DMS114 treated with DMSO at 0.1 percent for 48 hours (cell line): ENCODE measurements around the gene SLC4A3.

Source experiments
- DNase-seq: peaks from one replicate; lab custom pipeline; 2025; ENCODE audit not compliant: unreplicated experiment; lab: John Stamatoyannopoulos, UW

SLC4A3 gene

GRCh38 chr2:219627103-219628100, at the start of gene SLC4A3:
Gene SLC4A3, plus strand, starts transcription at chr2:219627630. Its CDS starts 363 bp downstream, at chr2:219627993.
- no peak for DNase-seq

DNA sequence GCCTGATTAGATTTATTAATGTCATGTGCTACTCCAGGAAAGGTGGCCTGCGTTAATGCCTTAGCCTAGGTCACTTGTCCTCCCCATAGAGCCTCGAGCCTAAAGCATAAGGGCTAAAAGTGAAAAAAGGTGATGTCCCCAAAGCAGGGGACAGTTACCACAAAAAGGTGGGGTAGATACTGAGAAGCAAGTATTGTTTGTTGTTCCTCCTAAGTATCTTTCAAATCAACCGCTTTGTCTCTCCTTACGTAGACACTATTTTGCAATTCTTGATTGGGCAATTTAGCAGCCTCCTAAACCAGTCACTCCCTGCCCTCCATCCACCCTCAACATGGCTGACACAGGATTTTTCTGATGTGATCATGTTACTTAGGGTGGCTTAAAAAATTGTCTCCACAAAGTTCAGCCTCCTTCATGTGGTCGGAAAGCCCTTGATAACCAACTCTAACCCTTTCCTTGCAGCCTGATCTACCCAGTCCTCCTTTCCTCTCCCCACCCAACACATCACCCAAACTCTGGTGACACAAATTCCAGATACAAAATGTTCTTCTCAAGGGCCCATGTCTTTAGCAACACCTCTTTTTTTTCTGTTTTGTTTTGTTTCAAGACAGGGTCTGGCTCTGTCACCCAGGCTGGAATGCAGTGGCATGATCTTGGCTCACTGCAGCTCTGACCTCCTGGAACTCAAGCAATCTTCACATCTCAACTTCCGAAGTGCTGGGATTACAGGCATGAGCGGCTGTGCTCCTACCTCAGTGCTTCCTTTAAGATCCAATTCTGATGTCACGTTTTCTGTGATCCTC, 48.4 kb upstream of the SLC4A3 start:
- no peak for DNase-seq

DNA sequence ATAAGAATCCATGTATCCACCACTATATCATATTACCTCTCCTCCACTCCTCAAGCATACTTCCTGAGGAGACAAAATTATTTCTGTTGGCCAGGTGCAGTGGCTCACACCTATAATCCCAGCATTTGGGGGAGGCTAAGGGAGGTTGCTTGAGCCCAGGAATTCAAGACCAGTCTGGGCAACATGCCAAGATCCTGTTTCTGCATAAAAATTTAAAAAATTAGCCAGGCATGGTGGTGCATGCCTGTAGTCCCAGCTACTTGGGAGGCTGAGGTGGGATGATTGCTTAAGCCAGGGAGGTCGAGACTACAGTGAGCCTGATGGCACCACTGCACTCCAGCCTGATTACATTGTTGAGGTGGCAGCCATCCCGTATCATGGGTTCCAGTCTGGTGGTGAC, 46.1 kb upstream of the SLC4A3 start:
- DNase-seq, result no peak

- no peak for DNase-seq
Measured at GRCh38 chr2:219591091-219591490, 36.3 kb upstream of the SLC4A3 start.

DNA sequence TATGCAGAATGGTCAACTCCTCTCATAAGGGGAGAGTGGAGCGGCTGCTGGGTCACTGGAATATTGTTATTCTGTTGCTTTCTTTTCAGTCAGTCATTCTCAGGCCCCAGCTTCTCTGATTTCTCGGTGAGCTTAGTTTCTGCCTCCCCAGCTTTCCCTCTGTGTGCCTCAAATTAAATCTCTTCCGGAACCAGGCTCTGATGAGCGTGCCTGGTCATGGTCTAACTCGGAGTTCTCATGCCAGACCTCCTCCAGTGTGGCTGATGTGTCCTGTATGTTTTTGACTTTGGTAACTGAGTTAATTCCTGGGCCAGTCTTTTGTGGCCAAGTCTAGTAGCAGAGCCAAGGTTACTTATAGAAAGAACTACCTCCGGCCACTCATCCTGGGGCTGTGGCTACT, 34.7 kb upstream of the SLC4A3 start:
- DNase-seq, result no peak

GRCh38 chr2:219593154-219593553, 34.3 kb upstream of the SLC4A3 start:
- DNase-seq, result no peak

- DNase-seq, result no peak
Measured at GRCh38 chr2:219595256-219595655, 32.2 kb upstream of the SLC4A3 start.

DNA sequence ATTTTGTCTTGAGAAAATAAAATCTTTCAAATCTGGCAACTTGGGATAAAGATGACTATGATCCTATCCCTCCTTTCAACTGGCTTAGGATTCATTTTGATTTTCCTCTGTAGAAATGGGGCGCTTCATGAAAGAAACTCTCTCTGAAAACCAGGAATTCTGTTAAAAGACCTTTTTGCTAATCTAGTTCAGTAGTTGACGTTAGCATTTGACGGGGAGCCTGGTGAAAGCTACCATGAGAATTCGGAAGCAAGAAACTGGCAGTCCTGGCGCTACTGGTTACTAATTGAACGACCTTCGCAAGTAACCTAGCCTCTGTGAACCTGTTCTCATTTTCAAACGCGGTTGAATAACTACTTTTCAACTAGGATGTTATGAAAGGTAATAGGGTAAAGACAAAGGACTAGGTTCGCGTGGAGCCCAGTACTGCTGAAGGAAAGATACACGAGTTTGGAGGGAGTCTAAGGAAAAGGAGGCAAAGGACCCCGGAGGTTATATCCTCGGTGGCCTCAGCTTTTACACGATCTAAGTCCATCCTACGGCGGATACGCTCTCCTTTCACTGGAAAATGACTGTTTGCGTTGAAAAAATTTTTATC, 30.4 kb upstream of the SLC4A3 start:
- DNase-seq, result no peak

- DNase-seq, result peak; percentile 94
Measured at GRCh38 chr2:219597552-219598307, 29.7 kb upstream of the SLC4A3 start, which contains the start of gene STK11IP. Gene STK11IP, plus strand, starts transcription at chr2:219597857. Its CDS starts 263 bp downstream, at chr2:219598120.

DNA sequence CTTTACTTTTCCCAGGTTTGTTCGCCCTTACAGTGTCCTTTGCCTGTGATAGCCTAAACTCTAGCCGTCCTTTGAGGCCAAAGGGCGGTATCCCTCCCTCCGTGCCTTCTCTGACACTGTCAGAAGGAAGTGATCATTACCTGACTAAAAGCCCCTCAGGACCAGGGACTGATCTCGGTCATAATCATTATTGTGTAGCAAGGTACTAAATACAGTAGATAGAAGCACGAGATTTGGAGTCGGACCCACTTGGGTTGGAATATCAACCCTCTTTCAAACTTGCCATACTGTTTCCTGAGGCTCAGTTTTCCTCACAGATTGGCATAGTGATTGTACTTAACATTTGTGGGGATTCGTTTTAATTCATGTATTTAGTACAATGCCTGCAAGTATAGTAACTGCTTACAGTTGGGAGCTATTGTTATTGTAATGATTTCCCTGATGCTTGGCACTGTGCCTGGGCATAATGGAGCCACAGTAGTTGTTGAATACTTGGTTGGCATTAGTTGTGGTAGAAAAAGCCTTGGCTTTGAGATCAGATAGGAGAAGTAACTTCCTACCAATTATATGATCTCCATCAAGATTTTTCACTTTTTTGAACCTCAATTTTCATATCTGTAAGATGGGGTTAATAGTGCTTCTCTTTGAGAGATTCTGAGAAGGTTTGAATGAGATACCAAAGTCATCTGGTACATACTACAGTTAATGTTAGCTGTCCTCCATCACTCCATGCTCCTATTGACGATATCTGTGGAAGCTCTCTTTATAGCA, 28.9 kb upstream of the SLC4A3 start:
- DNase-seq, result no peak

DNA sequence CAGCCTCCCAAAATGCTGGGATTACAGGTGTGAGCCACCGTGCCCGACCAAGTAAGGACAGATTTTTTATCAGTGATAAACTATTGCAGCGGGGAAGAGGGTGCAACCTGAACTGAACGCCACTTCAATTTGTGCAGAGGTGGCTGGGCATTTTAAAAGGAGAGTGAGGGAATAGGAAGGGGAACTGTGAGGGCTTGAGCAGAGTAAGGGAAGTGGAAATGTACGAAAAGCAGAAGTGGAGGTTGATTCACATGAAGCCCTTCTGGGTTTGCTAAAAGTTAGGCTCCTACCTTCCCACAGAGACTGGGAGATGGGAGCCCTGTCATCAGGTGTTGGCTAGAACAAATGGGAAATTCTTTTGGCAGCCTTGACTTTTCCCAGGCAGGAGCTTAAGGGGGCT, 23.7 kb upstream of the SLC4A3 start:
- DNase-seq, result no peak

GRCh38 chr2:219605607-219605954, 21.8 kb upstream of the SLC4A3 start:
- DNase-seq, result no peak

GRCh38 chr2:219607931-219608330, 19.5 kb upstream of the SLC4A3 start:
- DNase-seq, result no peak

GRCh38 chr2:219608399-219608964, 18.9 kb upstream of the SLC4A3 start:
- no peak for DNase-seq

DNA sequence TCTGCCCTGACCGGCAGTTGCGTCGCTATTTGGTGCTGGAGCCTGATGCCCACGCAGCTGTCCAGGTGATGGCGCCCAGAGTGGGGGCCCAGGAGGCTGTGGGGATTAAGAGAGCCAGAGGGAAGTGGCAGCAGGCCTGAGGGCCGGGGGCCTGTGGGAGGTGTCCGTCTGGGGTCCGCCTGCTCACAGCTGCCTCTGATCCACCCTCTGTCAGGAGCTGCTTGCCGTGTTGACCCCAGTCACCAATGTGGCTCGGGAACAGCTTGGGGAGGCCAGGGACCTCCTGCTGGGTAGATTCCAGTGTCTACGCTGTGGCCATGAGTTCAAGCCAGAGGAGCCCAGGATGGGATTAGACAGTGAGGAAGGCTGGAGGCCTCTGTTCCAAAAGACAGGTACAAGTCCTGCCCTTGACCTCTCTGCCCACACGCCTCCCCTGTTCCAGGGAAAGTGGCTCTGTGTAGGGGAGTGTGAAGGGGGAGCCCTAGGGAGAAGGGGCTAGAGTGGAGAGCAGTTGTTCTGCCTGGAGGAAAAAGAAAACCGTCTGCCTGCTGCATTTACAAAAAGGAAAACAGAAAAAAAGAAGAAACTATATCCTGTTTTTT, 18.2 kb upstream of the SLC4A3 start:
- DNase-seq, result no peak

GRCh38 chr2:219611306-219611705, 16.1 kb upstream of the SLC4A3 start:
- DNase-seq, result no peak

DNA sequence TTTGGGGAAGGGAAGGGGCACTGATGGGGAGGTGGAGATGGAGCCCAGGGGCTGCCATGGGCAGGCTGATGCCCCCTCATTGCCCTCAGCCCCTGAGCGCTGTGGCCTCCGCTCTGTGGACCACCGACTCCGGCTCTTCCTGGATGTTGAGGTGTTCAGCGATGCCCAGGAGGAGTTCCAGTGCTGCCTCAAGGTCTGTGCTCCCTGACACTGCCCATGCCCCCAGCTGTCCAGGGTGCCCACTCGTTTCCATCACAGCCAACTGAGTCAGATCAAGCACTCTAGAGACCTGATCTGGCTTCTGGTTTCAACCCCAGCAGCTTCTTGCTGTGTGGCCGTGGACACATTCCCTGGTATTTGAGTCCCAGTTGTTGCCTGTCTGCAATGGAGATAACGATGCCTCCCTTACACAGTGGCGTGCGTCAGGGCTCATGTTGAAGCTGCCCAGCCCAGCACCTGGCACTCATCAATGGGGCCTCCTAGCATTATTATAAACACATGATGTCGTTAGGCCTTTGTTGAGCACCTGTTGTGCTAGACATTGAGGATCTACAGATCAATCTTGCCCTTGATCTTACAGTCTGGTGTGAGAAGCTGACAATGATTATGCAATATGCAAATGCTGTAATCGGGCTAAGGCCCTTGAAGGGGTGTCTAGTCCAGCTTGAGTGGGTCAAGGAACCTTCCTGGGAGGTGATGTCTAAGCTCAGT, 15.4 kb upstream of the SLC4A3 start:
- DNase-seq, result no peak

DNA sequence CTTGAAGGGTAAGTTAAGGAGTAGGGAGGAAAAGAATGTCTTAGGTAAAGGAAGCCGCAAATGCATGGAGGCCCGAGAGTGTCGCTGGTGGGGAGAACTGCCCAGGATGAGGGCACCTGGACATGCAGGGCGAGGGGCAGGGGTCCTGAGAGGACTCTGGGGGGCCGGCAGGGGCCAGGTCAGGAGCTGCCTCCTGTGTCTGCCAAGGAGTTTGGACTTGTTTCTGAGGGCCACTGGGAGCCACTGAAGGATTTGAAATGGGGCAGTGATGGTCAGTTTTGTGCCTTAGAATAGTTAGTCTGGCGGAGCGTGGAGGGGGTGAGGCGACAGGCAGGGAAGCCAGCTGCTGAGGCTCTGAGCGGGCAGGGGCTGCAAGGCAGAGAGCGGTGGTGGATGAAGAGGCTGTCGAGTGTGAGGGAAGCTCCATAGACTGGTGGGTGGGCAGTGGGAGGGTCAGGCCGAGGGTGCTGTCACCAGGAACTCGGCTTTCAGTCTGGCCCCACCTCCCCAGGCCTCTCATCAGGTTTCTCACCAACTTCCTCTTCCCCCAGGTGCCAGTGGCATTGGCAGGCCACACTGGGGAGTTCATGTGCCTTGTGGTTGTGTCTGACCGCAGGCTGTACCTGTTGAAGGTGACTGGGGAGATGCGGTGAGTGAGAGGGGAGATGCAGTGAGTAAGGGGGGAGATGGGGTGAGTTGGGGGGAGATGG, 14.7 kb upstream of the SLC4A3 start:
- no peak for DNase-seq
